ENCODE measurements around the gene HDC.

The HDC gene, protein sequence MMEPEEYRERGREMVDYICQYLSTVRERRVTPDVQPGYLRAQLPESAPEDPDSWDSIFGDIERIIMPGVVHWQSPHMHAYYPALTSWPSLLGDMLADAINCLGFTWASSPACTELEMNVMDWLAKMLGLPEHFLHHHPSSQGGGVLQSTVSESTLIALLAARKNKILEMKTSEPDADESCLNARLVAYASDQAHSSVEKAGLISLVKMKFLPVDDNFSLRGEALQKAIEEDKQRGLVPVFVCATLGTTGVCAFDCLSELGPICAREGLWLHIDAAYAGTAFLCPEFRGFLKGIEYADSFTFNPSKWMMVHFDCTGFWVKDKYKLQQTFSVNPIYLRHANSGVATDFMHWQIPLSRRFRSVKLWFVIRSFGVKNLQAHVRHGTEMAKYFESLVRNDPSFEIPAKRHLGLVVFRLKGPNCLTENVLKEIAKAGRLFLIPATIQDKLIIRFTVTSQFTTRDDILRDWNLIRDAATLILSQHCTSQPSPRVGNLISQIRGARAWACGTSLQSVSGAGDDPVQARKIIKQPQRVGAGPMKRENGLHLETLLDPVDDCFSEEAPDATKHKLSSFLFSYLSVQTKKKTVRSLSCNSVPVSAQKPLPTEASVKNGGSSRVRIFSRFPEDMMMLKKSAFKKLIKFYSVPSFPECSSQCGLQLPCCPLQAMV

DNA sequence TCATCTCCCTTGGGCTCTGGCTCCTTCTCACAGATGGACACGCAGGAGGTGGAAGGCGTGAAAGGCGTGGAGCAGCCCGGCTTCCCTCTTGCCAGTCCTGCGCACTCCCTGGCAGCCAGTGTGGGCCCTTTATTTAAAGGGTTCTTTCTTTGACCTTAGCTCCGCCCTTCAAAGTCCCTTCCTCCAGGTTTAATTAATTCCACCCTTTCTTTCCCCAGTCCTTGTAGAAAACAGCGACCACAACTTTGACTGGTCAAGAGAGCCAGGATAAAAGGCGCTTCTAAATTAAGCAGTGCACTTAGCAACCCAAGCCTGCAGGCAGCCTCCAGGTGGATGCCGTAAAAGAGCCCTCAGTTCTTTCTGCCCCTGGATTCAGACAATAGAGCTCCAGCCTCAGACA lies at the start of gene HDC:
TSS of gene HDC (minus strand) at position 107 of the 400 bp plus-strand sequence. CDS start at position 4, 103 bp downstream.
- DNase-seq: no peak
- intact Hi-C loops (cut with DNase I): loop anchor here (10.0 kb wide), 1 partner anchor 61 kb away; no protein-coding TSS in a partner anchor

GRCh38 chr15:50312636-50313035 lies 47.1 kb upstream of the HDC start:
- DNase-seq: no peak
- intact Hi-C loops (cut with DNase I): no loop called here

GRCh38 chr15:50307799-50308198 lies 42.3 kb upstream of the HDC start:
- DNase-seq: no peak
- intact Hi-C loops (cut with DNase I): no loop called here

- intact Hi-C loops (cut with DNase I): no loop called here
- no peak for DNase-seq
Measured at GRCh38 chr15:50304836-50305235, 39.3 kb upstream of the HDC start.

GRCh38 chr15:50302581-50302980 lies 37.1 kb upstream of the HDC start:
- intact Hi-C loops (cut with DNase I): no loop called here

GRCh38 chr15:50298340-50298739 lies 32.8 kb upstream of the HDC start:
- DNase-seq: no peak
- intact Hi-C loops (cut with DNase I): no loop called here

More at GRCh38 chr15:50302581-50302980, 37.1 kb upstream of the HDC start:
- no peak for DNase-seq

DNA sequence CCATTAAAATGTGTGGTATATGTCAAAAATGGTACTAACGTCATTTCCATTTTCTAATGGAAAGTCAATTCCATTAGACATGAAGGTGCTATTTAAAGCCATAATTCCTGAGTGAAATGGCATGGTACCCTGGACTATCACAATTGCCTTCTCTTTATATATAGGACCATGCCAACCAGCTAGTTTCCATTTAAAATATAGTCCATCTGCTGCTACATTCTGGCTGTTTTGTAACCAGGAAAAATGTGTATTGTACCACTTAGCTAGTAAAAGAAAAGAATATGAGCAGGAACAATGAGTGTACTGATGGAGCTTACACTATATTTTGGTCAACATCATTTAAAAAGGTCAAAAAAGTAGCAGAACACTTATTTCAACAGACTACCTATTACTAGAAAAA lies 30.4 kb upstream of the HDC start:
- intact Hi-C loops (cut with DNase I): no loop called here
- no peak for DNase-seq

DNA sequence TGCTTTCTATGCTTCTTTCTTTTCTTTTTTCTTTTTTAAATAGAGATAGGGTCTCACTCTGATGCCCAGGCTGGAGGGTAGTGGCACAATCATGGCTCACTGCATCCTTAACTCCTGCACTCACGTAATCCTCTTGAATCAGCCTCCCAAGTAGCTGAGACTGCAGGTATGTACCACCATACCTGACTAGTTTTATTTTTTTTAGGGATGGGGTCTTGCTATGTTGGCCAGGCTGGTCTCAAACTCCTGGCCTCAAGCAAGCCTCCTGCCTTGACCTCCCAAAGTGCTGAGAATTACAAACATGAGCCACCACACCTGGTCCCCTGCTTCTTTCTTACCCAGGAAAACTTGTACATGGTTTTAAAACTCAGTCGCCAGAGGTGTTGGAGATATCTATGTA lies 24.2 kb upstream of the HDC start:
- no peak for DNase-seq
- intact Hi-C loops (cut with DNase I): no loop called here

GRCh38 chr15:50287324-50288116 lies 22.0 kb upstream of the HDC start:
- no peak for DNase-seq
- intact Hi-C loops (cut with DNase I): no loop called here

DNA sequence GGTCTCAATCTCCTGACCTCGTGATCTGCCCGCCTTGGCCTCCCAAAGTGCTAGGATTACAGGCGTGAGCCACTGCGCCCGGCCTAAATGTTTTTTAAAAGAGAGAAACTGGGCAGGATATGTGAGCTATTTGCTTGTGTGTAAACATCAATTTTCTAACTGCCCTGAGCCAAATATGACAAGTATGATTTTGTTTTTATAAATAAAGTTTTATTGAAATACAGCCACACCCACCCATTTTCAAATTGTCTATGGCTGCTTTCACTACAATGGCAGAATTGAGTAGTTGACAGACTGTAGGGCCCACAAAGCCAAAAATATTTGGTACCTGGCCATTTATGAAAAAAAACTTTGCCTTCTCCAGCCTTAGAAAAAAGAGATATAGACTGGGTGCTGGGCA lies 15.9 kb upstream of the HDC start:
- no peak for DNase-seq
- intact Hi-C loops (cut with DNase I): no loop called here

GRCh38 chr15:50280271-50280670 lies 14.7 kb upstream of the HDC start:
- intact Hi-C loops (cut with DNase I): no loop called here
- no peak for DNase-seq

DNA sequence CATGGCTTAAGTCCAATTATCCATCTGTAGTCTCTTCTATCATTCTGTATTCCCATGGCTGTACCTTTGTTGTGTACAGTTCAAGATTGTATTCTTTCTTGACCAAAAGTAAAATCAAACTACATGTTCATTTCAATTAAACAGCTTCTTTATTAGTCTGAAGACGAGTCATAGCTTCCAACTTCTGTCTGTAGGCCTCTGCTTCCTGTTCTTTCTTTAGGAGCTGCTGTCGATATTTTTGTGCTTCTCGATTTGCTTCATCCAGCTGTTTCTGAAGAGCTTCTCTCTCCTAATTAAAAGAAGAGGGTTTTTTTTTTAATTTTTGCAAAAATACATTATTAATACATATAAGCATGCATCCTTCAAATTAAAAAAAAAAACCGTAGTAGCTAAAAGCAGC lies 13.0 kb upstream of the HDC start:
- no peak for DNase-seq
- intact Hi-C loops (cut with DNase I): no loop called here

- intact Hi-C loops (cut with DNase I): no loop called here
- no peak for DNase-seq
Measured at GRCh38 chr15:50277370-50277769, 11.8 kb upstream of the HDC start.

DNA sequence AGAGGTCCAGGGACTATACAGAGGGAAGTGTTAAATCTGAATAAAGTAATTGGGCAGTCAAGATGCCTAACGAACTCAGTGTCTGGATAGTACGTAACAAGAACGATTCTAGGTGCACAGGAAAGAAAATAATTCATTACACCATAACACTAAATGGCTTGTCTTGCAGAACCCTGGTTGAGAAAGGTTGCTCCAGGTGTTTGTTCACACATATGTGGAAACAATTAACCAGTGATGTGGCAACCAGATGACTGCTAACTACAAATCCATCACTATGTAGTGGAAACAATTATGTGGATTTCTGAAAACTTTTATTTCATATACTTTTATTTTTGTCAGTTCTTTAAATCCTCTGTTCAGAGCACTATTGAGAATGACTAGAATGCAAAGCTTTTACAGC lies 10.4 kb upstream of the HDC start:
- no peak for DNase-seq
- intact Hi-C loops (cut with DNase I): no loop called here

DNA sequence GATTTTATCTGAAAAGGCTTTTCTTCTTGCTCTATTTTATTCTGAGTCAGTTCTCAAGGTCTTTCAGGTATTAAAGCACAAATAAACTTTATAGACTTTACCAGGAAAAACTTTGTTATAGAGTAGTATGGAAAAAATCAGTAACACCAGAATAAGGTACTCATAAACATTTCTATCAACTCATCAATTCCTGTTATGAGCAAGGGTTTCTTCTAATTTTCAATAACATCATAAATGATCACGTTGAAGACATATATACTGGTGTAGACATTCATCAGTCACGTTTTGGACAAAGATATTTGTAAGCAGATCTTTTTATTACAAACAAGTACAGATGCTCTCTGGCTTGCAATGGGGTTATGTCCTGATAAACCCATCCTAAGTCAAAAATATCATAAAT lies 9.6 kb upstream of the HDC start:
- intact Hi-C loops (cut with DNase I): no loop called here
- DNase-seq: no peak

DNA sequence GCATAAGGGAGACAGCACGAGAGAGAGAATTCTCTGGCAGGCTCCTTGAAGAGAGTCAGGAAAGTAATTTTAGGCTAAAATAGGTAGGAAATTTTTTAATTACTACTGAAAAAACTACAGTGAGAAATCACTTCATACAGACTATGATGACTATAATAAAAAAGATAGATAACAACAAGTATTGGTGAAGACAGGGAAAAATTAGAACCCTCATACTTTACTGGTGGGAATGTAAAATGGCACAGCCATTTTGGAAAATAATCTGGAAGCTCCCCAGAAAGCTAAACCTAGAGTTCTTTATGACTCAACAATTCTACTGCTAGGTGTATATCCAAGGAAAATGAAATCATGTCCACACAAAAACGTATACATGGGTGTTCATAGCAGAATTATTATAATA lies 2.1 kb upstream of the HDC start:
- intact Hi-C loops (cut with DNase I): loop anchor here (10.0 kb wide), 1 partner anchor 63 kb away; no protein-coding TSS in a partner anchor
- no peak for DNase-seq

DNA sequence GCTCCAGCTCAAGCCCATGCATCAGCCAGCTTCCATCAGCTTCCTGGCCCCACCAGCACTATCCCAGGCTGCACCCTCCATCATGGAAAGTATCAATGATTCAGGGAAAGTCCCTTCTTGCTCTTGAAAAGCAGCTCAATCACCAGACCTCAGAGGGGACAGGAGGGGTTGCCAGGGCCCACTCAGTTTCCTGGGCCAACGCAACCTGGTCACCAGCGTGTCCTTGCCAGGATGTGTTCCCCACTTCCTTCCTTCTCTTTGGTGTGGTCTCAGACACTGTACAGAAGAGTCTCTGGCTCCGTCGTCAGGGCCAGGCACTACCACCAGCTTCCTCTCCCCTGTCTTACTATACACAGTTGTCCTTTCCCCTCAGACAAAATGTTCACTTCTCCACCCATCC lies 3.0 kb downstream of the HDC start:
- DNase-seq: no peak
- intact Hi-C loops (cut with DNase I): loop anchor here (10.0 kb wide), 1 partner anchor 58 kb away; no protein-coding TSS in a partner anchor

- DNase-seq: no peak
- intact Hi-C loops (cut with DNase I): loop anchor here (10.0 kb wide), 1 partner anchor 57 kb away; no protein-coding TSS in a partner anchor
Measured at GRCh38 chr15:50261981-50262380, 3.5 kb downstream of the HDC start.

DNA sequence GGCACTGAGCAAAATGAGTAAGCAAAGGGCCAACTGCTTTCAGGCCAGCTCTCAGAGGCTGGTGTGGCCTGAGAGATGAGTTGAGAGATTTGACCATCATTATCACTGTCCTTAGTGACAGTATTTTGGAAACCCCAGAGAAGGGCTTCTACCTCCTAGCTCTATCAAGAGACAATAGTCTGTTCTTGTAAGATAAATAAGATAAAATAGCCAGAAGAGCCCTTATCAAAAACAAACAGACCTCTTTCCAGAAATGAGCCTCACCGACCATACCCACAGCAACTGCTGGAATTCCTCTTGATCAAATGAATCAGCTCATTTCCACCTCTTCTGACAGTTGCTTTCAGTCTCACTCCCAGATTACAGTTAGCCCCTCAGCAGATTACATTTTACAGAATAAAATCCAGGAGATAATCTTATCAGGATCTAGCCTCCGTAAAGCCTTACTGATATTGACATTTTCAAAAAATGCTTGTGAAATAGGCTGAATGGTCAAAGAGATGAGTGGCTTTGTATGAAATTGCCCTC lies 4.5 kb downstream of the HDC start:
- intact Hi-C loops (cut with DNase I): loop anchor here (10.0 kb wide), 1 partner anchor 56 kb away; no protein-coding TSS in a partner anchor
- DNase-seq: no peak

DNA sequence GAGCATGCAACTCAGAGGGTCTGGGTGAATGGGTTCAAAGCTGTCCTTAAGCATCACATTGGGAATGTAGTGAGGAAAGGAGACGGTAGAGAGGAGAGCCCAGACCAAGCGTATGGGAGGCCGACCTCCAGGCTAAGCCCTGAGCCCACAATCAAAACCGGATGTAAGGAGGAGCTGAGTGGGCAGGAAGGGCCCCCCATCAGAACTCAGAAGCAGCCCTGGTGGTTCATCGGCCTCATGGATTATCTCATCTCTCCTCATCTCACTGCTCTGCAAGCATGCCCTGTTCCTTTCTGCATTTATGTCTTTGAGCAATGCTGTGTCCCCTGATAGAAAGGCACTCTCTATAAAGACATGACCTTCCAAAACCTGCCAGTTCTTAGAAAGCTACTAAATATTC lies 6.2 kb downstream of the HDC start:
- intact Hi-C loops (cut with DNase I): no loop called here

DNA sequence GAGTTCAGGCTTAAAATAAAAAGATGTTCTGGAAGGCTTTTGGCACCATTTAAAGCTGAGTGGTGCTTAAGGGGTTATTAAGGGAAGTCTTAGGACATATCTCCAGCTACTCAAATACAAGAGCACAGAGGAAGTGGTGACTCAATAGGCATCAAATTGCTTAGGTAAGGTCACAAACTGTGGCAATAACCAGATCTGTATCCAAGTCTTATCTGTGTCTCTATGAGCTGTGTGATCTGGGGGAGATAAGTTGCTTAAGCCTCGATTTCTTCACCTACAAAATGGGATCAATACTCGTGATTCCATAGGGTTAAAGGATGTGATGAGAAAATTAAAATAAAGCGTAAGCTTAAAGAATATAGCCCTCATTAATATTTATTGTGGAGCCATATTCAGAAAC lies 7.6 kb downstream of the HDC start:
- DNase-seq: no peak
- intact Hi-C loops (cut with DNase I): no loop called here

More for the DNA sequence above, 6.2 kb downstream of the HDC start:
- no peak for DNase-seq
